AG04449 (cell line): ENCODE measurements around the gene CARS1.

Source experiments
- CTCF ChIA-PET: fragments of 350-600 bp; formaldehyde crosslinking; extraction: SDS; loops from one replicate; lab custom pipeline; 2021; ENCODE audit warnings: antibody characterized with exemption; lab: Yijun Ruan, JAX
- POLR2A ChIA-PET: fragments of 400-600, 350-600 bp; formaldehyde crosslinking; extraction: SDS; loops from one replicate; lab custom pipeline; 2020; ENCODE audit warnings: antibody characterized with exemption, inconsistent platforms; lab: Yijun Ruan, JAX
- DNase-seq: peaks from one replicate; pipeline ENCODE4 v3.0.0-alpha.2; 2010; ENCODE audit warnings: low read depth, low spot score
- H3K4me3 ChIP-seq: 2 replicates; pipeline ENCODE4 v1.5.1; 2011; ENCODE audit warnings: low read depth, mild to moderate bottlenecking, control low read depth, low read length
- CTCF ChIP-seq: IDR thresholded peaks from one replicate; pipeline ENCODE4 v1.5.1; 2011; ENCODE audit warnings: mild to moderate bottlenecking, moderate library complexity, low read length, control low read depth, inconsistent platforms; ENCODE audit not compliant: insufficient read depth; ENCODE audit errors: missing control alignments

The CARS1 gene

GRCh38 chr11:3086671-3087150 is 29.5 kb upstream of the CARS1 start:
- TF ChIP-seq CTCF: no peak
- no peak for DNase-seq
- H3K4me3 ChIP-seq: no peak overlapping the region
- ChIA-PET POLR2A (no interaction called here), CTCF (interaction anchor here (3.1 to 9.3 kb wide), 2 partner anchors 39 to 49 kb away, joined by 19 to 109 read pairs; no protein-coding TSS in a partner anchor)

- DNase-seq: no peak
- no peak overlapping the region for H3K4me3 ChIP-seq
- POLR2A ChIA-PET: no interaction called here
- CTCF ChIA-PET: interaction anchor here (2.3 to 9.3 kb wide), 3 partner anchors 9 to 48 kb away, joined by 14 to 109 read pairs (median 19); no protein-coding TSS in a partner anchor
- no peak for TF ChIP-seq CTCF
Measured at GRCh38 chr11:3086114-3086513, 28.9 kb upstream of the CARS1 start.

- TF ChIP-seq CTCF: no peak
- H3K4me3 ChIP-seq: no peak overlapping the region
- CTCF ChIA-PET: interaction anchor here (1.1 to 9.3 kb wide), 4 partner anchors 10 to 116 kb away, joined by 3 to 109 read pairs (median 16); no protein-coding TSS in a partner anchor
- POLR2A ChIA-PET: interaction anchor here (0.7 kb wide), 1 partner anchor 144 kb away, joined by 3 read pairs; no protein-coding TSS in a partner anchor
- no peak for DNase-seq
Measured at GRCh38 chr11:3085052-3085451, 27.8 kb upstream of the CARS1 start.

- CTCF ChIA-PET: interaction anchor here (4.4 kb wide), 1 partner anchor 8 kb away, joined by 40 read pairs; no protein-coding TSS in a partner anchor
- no peak for DNase-seq
- no peak overlapping the region for H3K4me3 ChIP-seq
- POLR2A ChIA-PET: no interaction called here
- TF ChIP-seq CTCF: no peak
Measured at GRCh38 chr11:3083321-3083720, 26.1 kb upstream of the CARS1 start.

GRCh38 chr11:3081386-3081751 is 24.1 kb upstream of the CARS1 start:
- DNase-seq: no peak
- TF ChIP-seq CTCF: no peak
- H3K4me3 ChIP-seq: no peak overlapping the region
- CTCF ChIA-PET: interaction anchor here (4.4 kb wide), 1 partner anchor 10 kb away, joined by 40 read pairs; no protein-coding TSS in a partner anchor
- POLR2A ChIA-PET: no interaction called here

GRCh38 chr11:3080733-3081385 is 23.6 kb upstream of the CARS1 start:
- H3K4me3 ChIP-seq: no peak overlapping the region
- POLR2A ChIA-PET: no interaction called here
- CTCF ChIA-PET: interaction anchor here (4.4 kb wide), 1 partner anchor 10 kb away, joined by 40 read pairs; no protein-coding TSS in a partner anchor
- TF ChIP-seq CTCF: no peak
- DNase-seq: no peak
